OCI-LY1 (cell line): ENCODE data around the gene CDC14B.
A peak's percentile ranks its signal among the peaks of the same experiment; 100 is the strongest.

Experiments used
- H2AFZ ChIP-seq: fragments of 200-600 bp; sonication (generic), shearing (Covaris generic); 2 replicates; pipeline ENCODE4 v1.6.0; 2014; ENCODE audit warnings: antibody characterized with exemption, mild to moderate bottlenecking, low read length
- H3F3A ChIP-seq: fragments of 200-600 bp; sonication (generic), shearing (Covaris generic); 2 replicates; pipeline ENCODE4 v1.6.0; 2014; ENCODE audit warnings: mild to moderate bottlenecking, antibody characterized with exemption, low read length, moderate library complexity; ENCODE audit not compliant: insufficient read depth
- H3K27ac ChIP-seq: fragments of 200-600 bp; sonication (generic); 2 replicates; pipeline ENCODE4 v1.5.1; 2014; ENCODE audit warnings: low read length, mixed run types, mild to moderate bottlenecking, low read depth; ENCODE audit not compliant: poor library complexity, severe bottlenecking
- H3K27me3 ChIP-seq: fragments of 200-600 bp; sonication (generic); 2 replicates; pipeline ENCODE4 v1.6.0; 2014; ENCODE audit warnings: antibody characterized with exemption, mild to moderate bottlenecking, low read length, moderate library complexity; ENCODE audit not compliant: insufficient read depth
- H3K36me3 ChIP-seq: fragments of 200-600 bp; sonication (generic); 2 replicates; pipeline ENCODE4 v1.6.1; 2014; ENCODE audit warnings: mild to moderate bottlenecking, antibody characterized with exemption, low read length, moderate library complexity, mixed read lengths; ENCODE audit not compliant: insufficient read depth
- H3K4me1 ChIP-seq: fragments of 200-600 bp; sonication (generic); 2 replicates; pipeline ENCODE4 v1.5.1; 2014; ENCODE audit warnings: mild to moderate bottlenecking, low read length, moderate library complexity; ENCODE audit not compliant: insufficient read depth, severe bottlenecking
- H3K4me2 ChIP-seq: fragments of 200-600 bp; sonication (generic), shearing (Covaris generic); 2 replicates; pipeline ENCODE4 v1.6.1; 2014; ENCODE audit warnings: low read length
- H3K4me3 ChIP-seq: fragments of 200-600 bp; sonication (generic); 2 replicates; pipeline ENCODE4 v1.5.1; 2014; ENCODE audit warnings: low read length, low read depth, mild to moderate bottlenecking, mixed read lengths; ENCODE audit not compliant: poor library complexity, severe bottlenecking
- H3K79me2 ChIP-seq: fragments of 200-600 bp; shearing (Covaris generic); 2 replicates; pipeline ENCODE4 v1.6.1; 2016; ENCODE audit warnings: mixed run types, low read length, mixed read lengths; ENCODE audit not compliant: insufficient read depth
- H3K9ac ChIP-seq: fragments of 200-600 bp; sonication (generic), shearing (Covaris generic); 2 replicates; pipeline ENCODE4 v1.6.1; 2014; ENCODE audit warnings: mild to moderate bottlenecking, low read length, mixed read lengths
- H3K9me2 ChIP-seq: fragments of 200-600 bp; sonication (generic), shearing (Covaris generic); 2 replicates; pipeline ENCODE4 v1.6.1; 2014; ENCODE audit warnings: low read depth, mild to moderate bottlenecking, low read length, mixed read lengths
- H3K9me3 ChIP-seq: fragments of 200-600 bp; shearing (Covaris generic); 2 replicates; pipeline ENCODE4 v1.6.1; 2014; ENCODE audit warnings: low read length, mixed read lengths
- H4K20me1 ChIP-seq: fragments of 200-600 bp; sonication (generic), shearing (Covaris generic); 2 replicates; pipeline ENCODE4 v1.6.0; 2016; ENCODE audit warnings: mild to moderate bottlenecking, low read length; ENCODE audit not compliant: insufficient read depth
- CTCF ChIP-seq: fragments of 200-600 bp; sonication (generic), shearing (Covaris generic); IDR thresholded peaks from 2 replicates; pipeline ENCODE4 v1.5.1; 2017; ENCODE audit warnings: mild to moderate bottlenecking, antibody characterized with exemption, low read length, moderate library complexity, mixed read lengths
- EZH2 ChIP-seq: fragments of 200-600 bp; sonication (generic), shearing (Covaris generic); IDR thresholded peaks from 2 replicates; pipeline ENCODE4 v1.8.0; 2017; ENCODE audit warnings: borderline replicate concordance, mixed run types, mild to moderate bottlenecking, antibody characterized with exemption, low read length, moderate library complexity, mixed read lengths

Gene CDC14B

DNA sequence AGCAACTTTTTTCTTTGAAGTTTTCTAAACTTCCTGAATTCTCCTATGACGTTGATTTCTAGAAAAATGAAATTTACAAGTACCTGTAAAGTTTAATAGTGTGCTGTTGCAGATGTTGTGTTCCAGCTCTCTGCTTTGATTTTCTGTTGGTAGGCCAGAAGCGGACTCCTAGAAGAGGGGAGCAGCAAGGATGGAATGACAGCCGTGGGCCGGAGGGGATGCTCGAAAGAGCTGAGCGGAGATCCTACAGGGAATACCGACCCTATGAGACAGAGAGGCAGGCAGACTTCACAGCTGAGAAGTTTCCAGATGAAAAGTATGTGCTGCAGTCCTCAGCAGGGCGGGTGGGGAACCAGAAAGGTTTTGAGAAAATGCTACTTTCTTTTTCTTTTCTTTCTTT, 161.4 kb downstream of the CDC14B start:
- H3K9me3 ChIP-seq, result no peaks in the 10 kb centered on the region
- H3K4me1 ChIP-seq, result no peaks in the 10 kb centered on the region
- no peak overlapping the region for H3K27ac ChIP-seq
- H3K9me2 ChIP-seq, result no peaks in the 10 kb centered on the region
- H4K20me1 ChIP-seq, result no peaks in the 10 kb centered on the region
- TF ChIP-seq EZH2 (no peak), CTCF (no peak)
- no peaks in the 10 kb centered on the region for H3K36me3 ChIP-seq
- H2AFZ ChIP-seq, result no peak overlapping the region
- H3K4me2 ChIP-seq, result no peak overlapping the region
- no peaks in the 10 kb centered on the region for H3K79me2 ChIP-seq
- no peaks in the 10 kb centered on the region for H3F3A ChIP-seq
- H3K27me3 ChIP-seq, result no peaks in the 10 kb centered on the region
- no peak overlapping the region for H3K4me3 ChIP-seq
- H3K9ac ChIP-seq, result no peak overlapping the region

GRCh38 chr9:96457266-96457665, 162.4 kb downstream of the CDC14B start:
- no peaks in the 10 kb centered on the region for H4K20me1 ChIP-seq
- no peaks in the 10 kb centered on the region for H3K36me3 ChIP-seq
- TF ChIP-seq EZH2 (no peak), CTCF (no peak)
- no peaks in the 10 kb centered on the region for H3K79me2 ChIP-seq
- H3K27ac ChIP-seq, result no peak overlapping the region
- no peaks in the 10 kb centered on the region for H3K4me1 ChIP-seq
- no peaks in the 10 kb centered on the region for H3K9me2 ChIP-seq
- H3F3A ChIP-seq, result no peaks in the 10 kb centered on the region
- no peak overlapping the region for H3K4me3 ChIP-seq
- no peak overlapping the region for H3K4me2 ChIP-seq
- no peak overlapping the region for H3K9ac ChIP-seq
- H3K9me3 ChIP-seq, result no peaks in the 10 kb centered on the region
- no peaks in the 10 kb centered on the region for H3K27me3 ChIP-seq
- H2AFZ ChIP-seq, result no peak overlapping the region

DNA sequence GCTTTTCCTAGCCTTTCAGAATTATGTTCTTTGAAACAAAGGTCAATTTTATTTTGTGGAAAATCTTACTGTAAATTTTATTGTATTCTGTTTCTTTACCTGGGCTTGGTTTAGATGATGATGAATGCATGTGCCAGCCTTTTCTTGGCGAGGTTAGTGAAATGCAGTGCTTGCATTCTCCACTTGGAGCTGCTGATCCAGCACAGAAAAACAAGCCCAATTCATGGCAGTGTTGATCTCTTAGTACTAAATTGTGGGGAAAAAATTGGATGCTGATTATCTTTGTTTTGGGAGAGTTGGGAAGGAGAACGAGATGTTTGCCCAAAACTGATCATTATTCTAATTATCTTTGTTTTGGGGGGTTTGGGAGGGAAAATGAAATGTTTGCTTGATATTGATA, 166.0 kb downstream of the CDC14B start:
- TF ChIP-seq CTCF, result peak; percentile 10; the same call in 1 of the 2 replicates
- no peak for TF ChIP-seq EZH2
- H3K4me2 ChIP-seq, result no peak overlapping the region
- H3K4me3 ChIP-seq, result no peak overlapping the region
- no peak overlapping the region for H3K9ac ChIP-seq
- no peaks in the 10 kb centered on the region for H3F3A ChIP-seq
- H3K9me2 ChIP-seq, result no peaks in the 10 kb centered on the region
- H4K20me1 ChIP-seq, result no peaks in the 10 kb centered on the region
- H3K9me3 ChIP-seq, result no peaks in the 10 kb centered on the region
- no peaks in the 10 kb centered on the region for H3K79me2 ChIP-seq
- no peaks in the 10 kb centered on the region for H3K36me3 ChIP-seq
- H3K27me3 ChIP-seq, result peaks cover 2% of the 10 kb centered on the region; the same call in 1 of the 2 replicates
- peaks cover 16% of the 10 kb centered on the region for H3K4me1 ChIP-seq
- no peak overlapping the region for H3K27ac ChIP-seq
- H2AFZ ChIP-seq, result no peak overlapping the region
